Activated CD4-positive, alpha-beta T cell treated with anti-CD3 and anti-CD28 coated beads, Interleukin-10, Interleukin-2, amounts not matched to agents 100 ng/mL and 50 ng/mL, durations not matched to agents 16 hours and 8 hours (primary cell): Measurements from ENCODE around the gene PTPRM.

Source experiments
- DNase-seq: peaks from one replicate; pipeline ENCODE4 v3.0.0-alpha.2; 2020

The PTPRM gene

DNA sequence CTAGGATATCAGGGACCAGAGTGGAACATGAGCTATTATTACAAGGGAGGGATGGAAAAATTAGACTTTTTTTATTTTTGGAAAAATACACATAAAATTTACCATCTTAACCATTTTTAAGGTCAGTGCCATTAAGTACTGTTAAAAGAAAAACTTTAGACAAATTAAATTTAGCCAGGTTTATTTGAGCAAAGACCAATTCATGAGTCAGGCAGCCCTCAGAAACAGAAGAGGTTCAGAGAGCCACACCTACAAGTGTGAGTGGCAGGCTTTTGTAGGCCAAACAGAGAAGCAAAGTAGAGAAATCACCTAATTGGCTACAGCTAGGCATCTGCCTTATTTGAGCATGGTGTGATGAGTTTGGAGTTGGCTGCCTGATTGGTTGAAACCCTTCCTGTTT is 740.8 kb downstream of the PTPRM start:
- no peak for DNase-seq

- DNase-seq: no peak
These were observed 745.9 kb downstream of the PTPRM start for GRCh38 chr18:8313043-8313442.

GRCh38 chr18:8314124-8314523 is 747.0 kb downstream of the PTPRM start:
- no peak for DNase-seq

DNA sequence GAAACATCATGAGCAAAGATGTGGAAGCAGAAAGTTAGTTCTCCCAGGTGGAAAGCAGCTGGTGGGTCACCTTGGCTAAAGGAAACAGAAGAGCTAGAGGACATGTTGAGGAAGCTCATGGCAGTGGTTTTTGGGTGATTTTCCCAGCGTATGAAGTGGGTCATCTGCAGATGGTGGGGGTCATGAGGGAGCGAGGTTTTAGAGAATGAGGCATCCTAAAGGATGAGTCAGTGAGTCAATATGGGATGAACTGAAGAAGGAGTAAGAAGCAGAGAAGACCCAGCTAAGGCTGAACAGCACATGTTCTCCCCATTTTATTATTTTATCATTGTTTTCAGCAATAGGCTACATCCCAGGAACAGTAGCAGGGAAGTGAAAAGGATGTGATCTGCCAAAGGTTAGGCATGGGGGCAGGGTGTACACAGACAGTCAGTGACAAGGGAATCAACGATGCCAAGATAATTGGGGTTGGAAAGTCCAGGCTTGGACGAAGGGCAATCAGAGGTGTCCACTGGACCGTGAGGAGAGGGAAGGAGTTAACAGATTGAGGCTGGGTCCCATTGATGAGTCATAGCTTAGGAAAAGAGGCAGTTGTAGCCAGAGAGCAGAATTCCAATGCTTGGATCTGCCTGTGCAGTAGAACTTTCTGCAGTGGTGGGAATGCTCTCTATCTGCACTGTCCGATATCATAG is 752.8 kb downstream of the PTPRM start:
- DNase-seq: no peak

GRCh38 chr18:8322486-8322885 is 755.4 kb downstream of the PTPRM start:
- no peak for DNase-seq

DNA sequence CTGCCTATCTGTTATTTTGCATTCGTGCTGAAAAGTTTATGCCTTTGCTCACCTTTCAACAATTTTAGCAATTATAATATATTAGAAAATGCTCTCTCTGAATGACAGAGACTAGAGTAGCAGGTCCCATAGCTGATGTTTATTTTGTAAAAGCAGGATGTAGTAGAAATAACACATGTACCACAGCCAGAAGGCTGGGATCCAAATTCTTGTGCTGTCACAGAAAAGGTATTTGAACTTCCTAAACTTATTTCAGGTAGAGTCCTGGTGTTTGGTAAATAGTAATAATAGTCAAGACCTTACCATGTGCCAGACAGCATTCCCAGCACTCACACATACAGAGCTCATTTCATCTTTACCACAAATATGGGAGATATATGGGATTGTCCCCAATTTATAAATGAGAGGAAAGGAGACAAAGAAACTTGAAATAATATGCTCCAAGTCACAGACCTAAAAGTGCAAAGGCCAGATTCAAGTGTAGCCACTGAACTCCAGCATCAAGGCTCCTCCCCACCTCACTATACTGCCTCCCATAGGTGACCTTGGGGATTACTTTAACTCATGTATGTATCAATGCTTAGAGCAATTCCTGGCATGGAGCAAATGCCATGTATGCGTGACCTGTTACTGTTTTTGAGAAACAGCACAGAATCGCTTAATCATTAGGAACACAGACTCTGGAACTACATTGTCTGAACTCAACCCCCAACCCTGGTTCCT is 757.4 kb downstream of the PTPRM start:
- DNase-seq: no peak

- no peak for DNase-seq
These were observed 759.8 kb downstream of the PTPRM start for GRCh38 chr18:8326763-8327394.

DNA sequence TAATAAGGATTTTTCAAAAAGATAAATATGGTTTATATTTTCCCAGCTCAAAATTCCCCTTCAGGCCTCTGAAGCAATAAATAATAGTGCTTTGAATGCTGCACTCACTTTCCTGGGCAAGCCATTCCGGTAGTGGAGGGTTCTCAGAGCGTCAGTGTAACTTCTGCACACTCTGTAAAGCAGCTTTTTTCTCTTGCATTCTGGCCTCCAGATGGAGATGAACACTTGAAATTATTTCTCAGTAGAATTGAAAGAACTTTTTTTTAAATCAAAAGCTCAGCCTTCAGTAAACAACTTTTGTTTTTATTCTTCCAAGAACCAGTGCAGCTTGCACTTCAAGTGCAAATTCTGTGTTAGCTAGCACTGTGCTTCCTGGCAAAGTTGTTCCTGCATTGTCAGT is 761.0 kb downstream of the PTPRM start:
- DNase-seq: no peak

DNA sequence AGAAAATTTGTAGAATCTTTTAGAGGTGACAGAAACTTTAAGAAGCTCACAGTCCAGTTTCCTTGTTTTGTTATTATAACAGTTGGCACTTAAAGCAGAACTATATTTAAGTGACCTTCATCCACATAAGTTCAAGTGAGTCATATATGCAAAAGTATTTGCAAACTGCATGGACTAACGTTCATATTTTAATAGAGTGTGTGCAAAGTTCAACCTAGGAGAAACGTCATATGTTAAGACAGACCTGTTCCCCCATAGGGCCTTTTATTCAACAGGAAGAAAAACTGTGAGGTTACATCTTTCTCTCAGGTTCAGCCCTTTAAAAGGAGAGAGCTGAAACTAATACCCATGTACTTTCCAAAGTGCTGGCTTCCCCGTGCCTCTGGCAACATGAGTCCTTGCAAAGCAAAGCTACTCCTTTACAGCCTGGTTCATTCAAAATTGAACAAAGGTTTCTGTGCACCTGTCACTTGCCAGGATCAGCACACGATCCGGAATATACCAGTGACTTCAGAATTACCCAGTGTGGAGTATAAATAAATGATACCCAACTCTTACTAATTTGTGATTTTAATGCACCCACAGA is 762.2 kb downstream of the PTPRM start:
- no peak for DNase-seq

DNA sequence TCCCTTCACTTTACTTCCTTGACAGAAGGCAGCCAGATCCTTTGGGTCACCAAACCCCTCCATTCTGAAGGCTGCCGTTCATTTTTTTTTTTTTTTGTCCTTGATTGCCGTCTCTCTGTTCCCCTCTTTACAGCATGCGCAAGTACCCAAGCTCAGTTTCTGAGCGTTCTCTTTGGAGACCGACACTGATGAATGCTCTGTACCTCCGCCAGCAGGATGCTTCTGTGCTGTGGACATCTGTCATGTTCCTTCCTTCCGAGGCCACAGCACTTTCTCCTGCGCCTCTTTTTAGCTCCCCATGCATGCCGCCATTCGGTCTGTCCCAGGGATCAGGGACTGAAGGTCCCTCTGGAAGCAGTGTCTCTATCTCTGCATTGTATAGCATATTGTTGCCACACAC is 763.5 kb downstream of the PTPRM start:
- DNase-seq: no peak

GRCh38 chr18:8332286-8332685 is 765.2 kb downstream of the PTPRM start:
- no peak for DNase-seq

DNA sequence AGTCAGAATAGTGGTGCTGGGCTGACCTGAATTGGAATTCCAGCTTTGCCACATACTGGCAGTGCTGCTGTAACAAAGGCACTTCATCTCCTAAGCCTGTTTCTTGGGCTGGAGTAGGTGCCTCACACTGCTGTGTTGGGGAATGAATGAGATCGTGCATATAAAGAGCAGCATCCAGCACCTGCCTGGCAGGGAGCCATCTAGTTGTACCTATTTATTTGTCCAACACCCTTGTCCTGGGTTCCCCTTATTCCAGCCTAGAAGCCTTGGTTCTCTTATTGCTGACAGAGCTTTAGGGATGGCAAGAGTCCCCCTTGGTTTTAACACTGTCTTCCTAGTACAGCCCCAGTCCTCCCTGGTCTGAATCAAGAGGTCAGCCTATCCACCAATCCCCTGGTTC is 766.8 kb downstream of the PTPRM start:
- DNase-seq: no peak

DNA sequence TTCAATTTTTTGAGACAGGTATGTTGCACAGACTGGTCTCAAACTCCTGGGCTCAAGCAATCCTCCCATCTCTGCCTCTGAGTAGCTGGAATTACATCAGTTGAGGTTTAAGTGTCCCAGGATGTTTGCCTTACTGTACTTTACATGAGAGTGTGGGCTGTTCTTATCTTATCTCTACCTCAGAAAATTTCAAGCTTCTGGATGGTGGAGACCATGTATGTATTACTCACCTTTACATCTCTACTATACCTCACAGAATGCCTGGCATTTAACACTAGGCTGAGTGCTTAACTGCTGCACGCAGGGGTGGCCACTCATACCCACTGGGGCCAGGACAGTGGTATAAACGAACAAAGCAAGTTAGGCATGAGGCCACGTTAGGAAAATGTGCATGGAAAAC is 770.1 kb downstream of the PTPRM start:
- DNase-seq: no peak

- no peak for DNase-seq
These were observed 772.1 kb downstream of the PTPRM start for GRCh38 chr18:8339210-8339609.

GRCh38 chr18:8339952-8340351 is 772.8 kb downstream of the PTPRM start:
- no peak for DNase-seq

DNA sequence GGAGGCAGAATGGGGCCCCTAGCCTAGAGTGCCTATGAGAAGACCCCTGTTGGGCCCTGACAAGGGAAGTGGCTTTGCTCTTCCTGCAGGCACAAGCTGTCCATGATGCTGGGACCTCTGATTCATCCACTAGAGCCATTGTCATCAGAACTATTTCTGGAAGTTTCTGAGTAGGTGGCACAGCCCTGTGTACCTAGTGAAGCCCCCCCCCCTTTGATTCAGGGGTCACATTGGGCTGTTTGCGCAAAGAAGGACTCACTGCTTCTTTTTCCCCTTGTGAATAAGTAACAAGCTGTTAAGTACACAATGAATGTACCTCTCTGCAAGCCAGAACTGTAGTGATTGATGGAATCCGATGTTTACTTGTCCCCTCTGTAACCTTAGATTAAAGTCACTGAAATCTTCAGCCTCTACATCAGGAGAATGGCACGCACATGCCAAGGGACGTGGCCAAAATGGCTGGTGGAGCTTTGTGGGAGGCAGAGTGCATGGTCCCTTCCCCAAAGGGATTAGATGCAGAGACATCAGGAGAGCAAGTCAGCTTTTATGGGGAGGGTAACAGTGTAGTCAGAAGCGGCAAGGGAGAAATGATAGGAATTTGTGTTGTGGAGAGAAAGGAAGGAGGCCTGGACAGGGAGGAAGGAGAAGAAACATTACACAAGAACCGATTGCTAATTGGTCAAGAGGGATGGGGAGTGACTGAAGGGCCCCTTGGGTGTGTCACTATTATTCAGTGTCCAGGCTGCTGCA is 774.5 kb downstream of the PTPRM start:
- DNase-seq: no peak

DNA sequence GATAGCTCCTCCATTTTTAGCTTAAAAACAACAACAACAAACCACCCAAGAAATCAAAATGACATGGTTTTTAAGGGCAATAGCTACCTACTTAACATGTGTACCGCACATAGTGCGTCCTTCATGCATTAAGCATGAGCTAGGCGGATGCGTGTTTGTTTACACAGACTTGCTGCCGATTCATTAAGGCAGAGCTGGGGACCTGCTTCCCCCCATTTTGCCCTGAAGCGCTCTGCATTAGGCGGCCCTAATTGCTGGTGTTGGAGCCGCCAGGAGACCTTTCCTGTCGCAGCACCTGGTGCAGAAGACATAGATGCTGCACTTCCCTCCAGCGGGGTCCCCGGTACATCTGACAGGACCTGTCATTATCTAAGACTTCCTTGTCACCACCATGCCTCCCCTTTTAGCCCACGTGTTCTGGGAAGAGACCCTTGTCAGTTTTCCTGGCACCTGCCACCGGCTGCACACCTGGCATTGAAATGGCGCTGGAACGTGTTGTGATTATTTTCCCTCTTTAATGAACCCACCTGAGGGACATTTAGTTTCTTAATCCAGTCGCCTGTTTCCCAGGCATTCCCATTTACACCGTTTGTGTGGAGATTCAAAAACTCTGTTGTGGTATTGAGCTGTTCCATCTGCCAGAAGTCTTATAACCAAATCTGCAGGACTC is 781.1 kb downstream of the PTPRM start:
- no peak for DNase-seq

DNA sequence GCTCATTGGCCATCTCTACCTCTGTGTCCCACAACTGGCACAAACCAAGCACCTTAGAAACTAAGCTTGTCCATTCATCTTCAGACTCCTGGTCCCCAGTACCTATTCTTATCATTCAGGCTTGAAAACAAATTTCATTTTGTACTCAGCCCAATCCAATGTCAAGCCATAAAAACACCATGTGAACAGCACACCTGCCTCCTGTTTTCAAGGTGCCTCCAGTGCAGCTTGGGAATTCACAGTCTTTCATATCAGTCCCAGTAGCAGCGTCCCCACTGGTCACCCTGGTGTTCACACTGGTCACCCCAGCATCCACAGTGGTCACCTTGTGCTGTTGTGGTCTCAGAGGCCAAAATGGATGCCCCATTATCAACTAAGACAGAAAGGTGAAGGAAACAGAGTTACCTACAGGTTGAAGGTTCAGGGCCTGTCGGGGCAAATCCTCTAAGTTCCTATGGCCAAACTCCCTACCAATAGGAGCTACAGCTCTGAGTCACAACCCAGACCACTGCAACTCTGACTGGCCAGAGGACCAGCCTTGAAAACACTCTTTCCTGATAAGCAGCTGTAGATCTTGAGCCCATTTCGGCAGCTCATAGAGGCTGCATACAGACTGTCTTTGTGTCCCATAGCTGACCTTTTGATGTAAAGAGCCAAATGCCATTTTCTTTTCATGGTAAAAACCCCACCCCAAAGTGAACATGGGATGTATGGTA is 782.6 kb downstream of the PTPRM start:
- DNase-seq: no peak

DNA sequence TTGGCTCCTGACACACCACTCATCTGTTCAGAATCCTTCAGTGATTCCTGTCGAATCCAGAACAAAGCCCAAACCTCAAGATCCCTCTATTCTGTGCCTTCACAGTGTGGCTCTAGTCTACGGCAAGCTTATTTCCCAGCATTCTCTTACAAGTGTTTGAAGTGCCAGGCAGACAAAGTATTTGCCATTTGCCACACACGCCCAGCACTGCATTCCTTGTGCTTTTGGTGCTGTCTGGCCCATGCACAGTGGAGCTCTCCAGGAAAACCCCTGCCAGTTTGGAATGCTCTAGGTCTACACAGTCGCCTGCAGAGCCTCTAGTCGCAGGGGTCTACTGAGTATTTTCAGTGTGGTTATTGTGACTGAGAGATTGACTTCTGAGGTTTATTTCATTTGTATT is 783.5 kb downstream of the PTPRM start:
- DNase-seq: no peak

DNA sequence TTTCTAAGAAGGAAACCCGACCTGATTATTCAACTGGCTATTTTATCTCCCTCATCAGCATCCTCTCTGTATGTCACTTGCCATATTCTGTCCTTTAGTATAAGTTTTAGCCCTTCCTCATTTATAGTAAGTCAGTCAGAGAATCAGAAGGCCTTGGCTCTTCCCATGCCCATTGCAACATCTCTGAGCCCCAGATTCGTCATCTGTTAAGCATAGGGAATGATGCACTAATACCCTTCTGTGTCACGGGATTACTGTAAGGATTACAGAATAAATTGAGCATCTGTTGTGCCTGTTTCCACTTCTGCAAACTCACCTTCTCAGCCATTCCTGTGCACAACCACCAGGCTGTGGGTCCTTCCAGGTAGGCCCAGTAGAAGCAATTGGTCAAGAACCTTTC is 784.0 kb downstream of the PTPRM start:
- DNase-seq: no peak

- DNase-seq: no peak
These were observed 787.2 kb downstream of the PTPRM start for GRCh38 chr18:8354304-8354703.

DNA sequence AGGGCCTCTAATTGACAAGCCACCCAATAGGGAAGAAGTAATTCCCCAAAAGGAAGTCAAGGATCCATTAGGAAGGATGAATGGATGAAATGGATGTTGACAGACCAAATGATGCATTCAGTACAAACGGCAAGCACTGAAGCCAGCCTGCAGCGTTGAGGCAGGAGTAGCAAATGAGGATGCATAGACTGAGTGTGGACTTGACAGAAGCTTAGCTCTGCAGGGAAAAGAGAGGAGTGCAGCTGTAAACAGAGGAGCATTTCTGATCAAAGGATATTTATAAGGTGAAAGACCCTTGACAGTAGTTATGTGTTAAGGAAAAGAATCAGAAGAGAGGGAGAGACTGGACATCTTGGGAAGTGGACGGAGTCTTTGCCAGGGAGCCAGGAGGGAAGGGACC is 788.9 kb downstream of the PTPRM start:
- DNase-seq: no peak
